Colonic mucosa (tissue), 4 donors: ENCODE results near the gene UBQLN3. TPM values are rescaled to one million over a fixed set of nuclear protein-coding genes. Genes with fewer than 3 reads are reported as not detected.

Experiments
- DNase-seq: peaks from one replicate; pipeline ENCODE4 v3.0.0-alpha.2; 2020
- H3K27ac ChIP-seq: fragments of 200-600 bp; one replicate; pipeline ENCODE4 v1.8.0; 2021
- H3K27me3 ChIP-seq: fragments of 200-600 bp; one replicate; pipeline ENCODE4 v1.8.0; 2021
- H3K36me3 ChIP-seq: fragments of 200-600 bp; one replicate; pipeline ENCODE4 v1.8.0; 2021
- H3K4me1 ChIP-seq: fragments of 200-600 bp; one replicate; pipeline ENCODE4 v1.8.0; 2021; ENCODE audit warnings: mild to moderate bottlenecking
- H3K4me3 ChIP-seq: fragments of 200-600 bp; one replicate; pipeline ENCODE4 v1.8.0; 2021
- H3K9ac ChIP-seq, 2 donors: one replicate each; pipeline ENCODE4 v1.7.0; 2013; ENCODE audit warnings: control low read depth in 2 of 2, low read depth in 2 of 2, low read length in 2 of 2
- H3K9me3 ChIP-seq: fragments of 200-600 bp; one replicate; pipeline ENCODE4 v1.8.0; 2021
- CTCF ChIP-seq: fragments of 200-600 bp; IDR thresholded peaks from one replicate; pipeline ENCODE4 v1.8.0; 2022; ENCODE audit warnings: antibody characterized with exemption, mild to moderate bottlenecking
- intact Hi-C: fragments of 100-400 bp; cut with DNase I; formaldehyde crosslinking; loops from one replicate; pipeline ENCODE4 v1.14.1; 2022
- total RNA-seq, 2 donors: library from RNA; stranded (reverse); fragmentation: NEBNext Ultra II Directional in 1 of 2; extraction: Animal tissue kit (Norgen Biotek cat#: 25700) in 1 of 2; gene quantifications; one replicate each; pipeline ENCODE4 v1.2.1, GENCODE V29; 2021
- donor health status: healthy.
- donor health status: DM: no; HTN: no; CAD: no.
- donor health status: DM: no; HTN: no; CAD: no.

Gene UBQLN3
- total RNA-seq, 2 donors from 2014 or later, result not detected

- Histone ChIP-seq H3K9ac (no peak overlapping the region), H3K4me1 (no peaks in the 10 kb centered on the region), H3K9me3 (no peaks in the 10 kb centered on the region), H3K36me3 (no peaks in the 10 kb centered on the region), H3K4me3 (no peak overlapping the region), H3K27me3 (no peaks in the 10 kb centered on the region), H3K27ac (no peak overlapping the region)
- TF ChIP-seq CTCF, result no peak
- intact Hi-C loops, result no loop called here
- DNase-seq, result no peak
Observed at GRCh38 chr11:5531053-5531831, 21.5 kb upstream of the UBQLN3 start.

- Histone ChIP-seq H3K36me3 (no peaks in the 10 kb centered on the region), H3K9me3 (no peaks in the 10 kb centered on the region), H3K9ac (no peak overlapping the region), H3K27ac (no peak overlapping the region), H3K27me3 (no peaks in the 10 kb centered on the region), H3K4me1 (no peaks in the 10 kb centered on the region), H3K4me3 (no peak overlapping the region)
- intact Hi-C loops, result no loop called here
- TF ChIP-seq CTCF, result no peak
- no peak for DNase-seq
Observed at GRCh38 chr11:5528495-5528894, 18.7 kb upstream of the UBQLN3 start.

GRCh38 chr11:5527716-5528115 lies 18.0 kb upstream of the UBQLN3 start:
- no peak overlapping the region for H3K9ac ChIP-seq
- H3K9me3 ChIP-seq, result no peaks in the 10 kb centered on the region
- H3K36me3 ChIP-seq, result no peaks in the 10 kb centered on the region
- no peak for TF ChIP-seq CTCF
- H3K27me3 ChIP-seq, result no peaks in the 10 kb centered on the region
- no peak for DNase-seq
- intact Hi-C loops, result no loop called here
- no peak overlapping the region for H3K4me3 ChIP-seq
- no peak overlapping the region for H3K27ac ChIP-seq
- no peaks in the 10 kb centered on the region for H3K4me1 ChIP-seq

- TF ChIP-seq CTCF, result no peak
Observed at GRCh38 chr11:5524756-5525155, 15.0 kb upstream of the UBQLN3 start.

GRCh38 chr11:5522308-5522707 lies 12.6 kb upstream of the UBQLN3 start:
- Histone ChIP-seq H3K27ac (no peak overlapping the region), H3K9me3 (no peaks in the 10 kb centered on the region), H3K9ac (no peak overlapping the region), H3K4me3 (no peak overlapping the region), H3K4me1 (no peaks in the 10 kb centered on the region), H3K36me3 (no peaks in the 10 kb centered on the region), H3K27me3 (no peaks in the 10 kb centered on the region)
- intact Hi-C loops, result no loop called here
- no peak for TF ChIP-seq CTCF
- no peak for DNase-seq

More at GRCh38 chr11:5524756-5525155, 15.0 kb upstream of the UBQLN3 start:
- Histone ChIP-seq H3K9me3 (no peaks in the 10 kb centered on the region), H3K36me3 (no peaks in the 10 kb centered on the region), H3K4me1 (no peaks in the 10 kb centered on the region), H3K9ac (no peak overlapping the region), H3K27me3 (no peaks in the 10 kb centered on the region), H3K4me3 (no peak overlapping the region), H3K27ac (no peak overlapping the region)
- intact Hi-C loops, result no loop called here
- DNase-seq, result no peak
